BLaER1 treated with 17β-estradiol and CSF1 and Interleukin-3, amounts not matched to agents 10 nM and 100 nM (cell line): ENCODE measurements around the gene USP17L27.
"Not testable (repeated sequence)": the region's sequence is repeated elsewhere in the genome, so short reads cannot be mapped to it uniquely, and the experiment has no call there.

Source experiments
- H3K27ac ChIP-seq, 11 experiments: shearing (Covaris generic); formaldehyde crosslinking; 2 replicates each; pipeline ENCODE4 v1.8.1; 2022
- H3K27me3 ChIP-seq, 11 experiments: shearing (Covaris generic); formaldehyde crosslinking; 2 replicates each; pipeline ENCODE4 v1.8.1; 2022
- H3K36me3 ChIP-seq, 11 experiments: shearing (Covaris generic); formaldehyde crosslinking; 2 replicates each; pipeline ENCODE4 v1.8.1; 2022
- H3K4me1 ChIP-seq, 10 experiments: shearing (Covaris generic); formaldehyde crosslinking; 2 replicates each; pipeline ENCODE4 v1.8.1; 2022
- H3K4me2 ChIP-seq, 11 experiments: shearing (Covaris generic); formaldehyde crosslinking; 2 replicates each; pipeline ENCODE4 v1.8.1; 2022
- H3K4me3 ChIP-seq, 10 experiments: shearing (Covaris generic); formaldehyde crosslinking; 2 replicates each; pipeline ENCODE4 v1.8.1; 2022
- H3K9ac ChIP-seq, 11 experiments: shearing (Covaris generic); formaldehyde crosslinking; 2 replicates each; pipeline ENCODE4 v1.8.1; 2022
- H3K9me3 ChIP-seq, 11 experiments: shearing (Covaris generic); formaldehyde crosslinking; replicated peaks in 1 of 11; 2 replicates each; pipeline ENCODE4 v1.8.1; 2022
- H4K20me1 ChIP-seq, 11 experiments: shearing (Covaris generic); formaldehyde crosslinking; 2 replicates each; pipeline ENCODE4 v1.8.1; 2022

The USP17L27 gene

GRCh38 chr4:9343848-9344247, at the start of gene USP17L27:
USP17L27 (plus strand) TSS chr4:9344148; CDS start chr4:9344148, 0 bp downstream.
- not testable (repeated sequence) for H4K20me1 ChIP-seq, H3K4me3 ChIP-seq, H3K9ac ChIP-seq, H3K36me3 ChIP-seq, H3K4me2 ChIP-seq, H3K27me3 ChIP-seq, H3K27ac ChIP-seq, H3K4me1 ChIP-seq, H3K9me3 ChIP-seq

GRCh38 chr4:9324191-9324590, 19.8 kb upstream of the USP17L27 start:
- not testable (repeated sequence) for H3K36me3 ChIP-seq, H3K27ac ChIP-seq, H4K20me1 ChIP-seq, H3K4me1 ChIP-seq, H3K9me3 ChIP-seq, H3K4me3 ChIP-seq, H3K27me3 ChIP-seq, H3K4me2 ChIP-seq, H3K9ac ChIP-seq

DNA sequence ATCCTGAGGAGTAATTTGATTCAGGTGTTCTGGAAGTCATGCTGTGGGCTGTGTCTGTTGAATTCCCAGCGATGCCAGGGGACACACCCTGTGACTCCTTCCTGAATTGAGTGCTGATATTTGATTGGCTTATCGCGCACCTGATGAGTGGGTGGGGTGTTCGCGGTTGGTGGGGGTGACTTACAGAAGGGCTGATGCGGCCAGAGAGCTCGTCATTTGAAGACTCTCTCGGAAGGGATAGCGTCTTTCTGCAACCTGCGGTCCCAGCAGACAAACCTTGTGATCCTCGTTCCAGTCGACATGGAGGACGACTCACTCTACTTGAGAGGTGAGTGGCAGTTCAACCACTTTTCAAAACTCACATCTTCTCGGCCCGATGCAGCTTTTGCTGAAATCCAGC, 19.1 kb upstream of the USP17L27 start, which contains the start of gene USP17L24:
Gene USP17L24 (plus strand): TSS at position 301 of the 400 bp plus-strand sequence. CDS start 0 bp downstream, at position 301.
- H3K27me3 ChIP-seq, H3K9ac ChIP-seq, H3K4me3 ChIP-seq, H3K36me3 ChIP-seq, H3K4me2 ChIP-seq, H3K27ac ChIP-seq, H3K9me3 ChIP-seq, H4K20me1 ChIP-seq, H3K4me1 ChIP-seq: not testable (repeated sequence)

DNA sequence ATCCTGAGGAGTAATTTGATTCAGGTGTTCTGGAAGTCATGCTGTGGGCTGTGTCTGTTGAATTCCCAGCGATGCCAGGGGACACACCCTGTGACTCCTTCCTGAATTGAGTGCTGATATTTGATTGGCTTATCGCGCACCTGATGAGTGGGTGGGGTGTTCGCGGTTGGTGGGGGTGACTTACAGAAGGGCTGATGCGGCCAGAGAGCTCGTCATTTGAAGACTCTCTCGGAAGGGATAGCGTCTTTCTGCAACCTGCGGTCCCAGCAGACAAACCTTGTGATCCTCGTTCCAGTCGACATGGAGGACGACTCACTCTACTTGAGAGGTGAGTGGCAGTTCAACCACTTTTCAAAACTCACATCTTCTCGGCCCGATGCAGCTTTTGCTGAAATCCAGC, 14.3 kb upstream of the USP17L27 start, which contains the start of gene USP17L25:
Gene USP17L25 (plus strand): TSS at position 301 of the 400 bp plus-strand sequence. CDS start 0 bp downstream, at position 301.
- not testable (repeated sequence) for H3K9me3 ChIP-seq, H3K4me1 ChIP-seq, H4K20me1 ChIP-seq, H3K4me3 ChIP-seq, H3K27ac ChIP-seq, H3K27me3 ChIP-seq, H3K4me2 ChIP-seq, H3K36me3 ChIP-seq, H3K9ac ChIP-seq

GRCh38 chr4:9334358-9334757, 9.6 kb upstream of the USP17L27 start, which contains the start of gene USP17L26:
USP17L26 (plus strand) TSS chr4:9334658; CDS start chr4:9334658, 0 bp downstream.
- H3K4me1 ChIP-seq, H4K20me1 ChIP-seq, H3K9me3 ChIP-seq, H3K4me2 ChIP-seq, H3K9ac ChIP-seq, H3K36me3 ChIP-seq, H3K27ac ChIP-seq, H3K27me3 ChIP-seq, H3K4me3 ChIP-seq: not testable (repeated sequence)

DNA sequence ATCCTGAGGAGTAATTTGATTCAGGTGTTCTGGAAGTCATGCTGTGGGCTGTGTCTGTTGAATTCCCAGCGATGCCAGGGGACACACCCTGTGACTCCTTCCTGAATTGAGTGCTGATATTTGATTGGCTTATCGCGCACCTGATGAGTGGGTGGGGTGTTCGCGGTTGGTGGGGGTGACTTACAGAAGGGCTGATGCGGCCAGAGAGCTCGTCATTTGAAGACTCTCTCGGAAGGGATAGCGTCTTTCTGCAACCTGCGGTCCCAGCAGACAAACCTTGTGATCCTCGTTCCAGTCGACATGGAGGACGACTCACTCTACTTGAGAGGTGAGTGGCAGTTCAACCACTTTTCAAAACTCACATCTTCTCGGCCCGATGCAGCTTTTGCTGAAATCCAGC, 4.8 kb upstream of the USP17L27 start, which contains the start of gene USP17L5:
Gene USP17L5 (plus strand): TSS at position 301 of the 400 bp plus-strand sequence. CDS start 0 bp downstream, at position 301.
- not testable (repeated sequence) for H3K36me3 ChIP-seq, H4K20me1 ChIP-seq, H3K4me3 ChIP-seq

DNA sequence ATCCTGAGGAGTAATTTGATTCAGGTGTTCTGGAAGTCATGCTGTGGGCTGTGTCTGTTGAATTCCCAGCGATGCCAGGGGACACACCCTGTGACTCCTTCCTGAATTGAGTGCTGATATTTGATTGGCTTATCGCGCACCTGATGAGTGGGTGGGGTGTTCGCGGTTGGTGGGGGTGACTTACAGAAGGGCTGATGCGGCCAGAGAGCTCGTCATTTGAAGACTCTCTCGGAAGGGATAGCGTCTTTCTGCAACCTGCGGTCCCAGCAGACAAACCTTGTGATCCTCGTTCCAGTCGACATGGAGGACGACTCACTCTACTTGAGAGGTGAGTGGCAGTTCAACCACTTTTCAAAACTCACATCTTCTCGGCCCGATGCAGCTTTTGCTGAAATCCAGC, 4.6 kb downstream of the USP17L27 start, which contains the start of gene USP17L28:
Gene USP17L28 (plus strand): TSS at position 301 of the 400 bp plus-strand sequence. CDS start 0 bp downstream, at position 301.
- not testable (repeated sequence) for H3K9me3 ChIP-seq, H4K20me1 ChIP-seq, H3K27me3 ChIP-seq, H3K36me3 ChIP-seq, H3K4me2 ChIP-seq, H3K4me1 ChIP-seq, H3K27ac ChIP-seq, H3K9ac ChIP-seq, H3K4me3 ChIP-seq

More for the DNA sequence above, 4.8 kb upstream of the USP17L27 start, which contains the start of gene USP17L5:
- H3K27me3 ChIP-seq, H3K4me2 ChIP-seq, H3K27ac ChIP-seq, H3K9ac ChIP-seq, H3K4me1 ChIP-seq, H3K9me3 ChIP-seq: not testable (repeated sequence)

DNA sequence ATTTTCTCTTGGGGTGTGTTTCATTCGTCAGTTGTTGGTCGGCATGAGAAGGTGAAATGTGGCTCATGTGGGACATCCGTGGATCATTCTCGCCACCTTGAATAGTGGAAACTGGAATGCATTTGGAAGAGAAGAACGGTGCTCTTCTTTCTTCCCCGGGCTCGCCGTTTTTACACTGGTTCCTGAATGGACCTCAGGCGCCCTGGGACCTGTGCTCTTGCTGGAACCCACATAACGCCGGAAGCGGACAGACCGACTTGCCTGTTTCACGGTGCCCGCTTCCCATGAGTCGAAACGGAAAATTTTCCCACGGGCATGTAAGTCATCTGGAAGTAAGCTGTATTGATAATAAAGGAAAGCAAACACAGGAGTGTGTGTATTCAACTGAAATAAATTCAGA, 6.9 kb downstream of the USP17L27 start:
- H3K4me3 ChIP-seq, H3K4me1 ChIP-seq: not testable (repeated sequence)

DNA sequence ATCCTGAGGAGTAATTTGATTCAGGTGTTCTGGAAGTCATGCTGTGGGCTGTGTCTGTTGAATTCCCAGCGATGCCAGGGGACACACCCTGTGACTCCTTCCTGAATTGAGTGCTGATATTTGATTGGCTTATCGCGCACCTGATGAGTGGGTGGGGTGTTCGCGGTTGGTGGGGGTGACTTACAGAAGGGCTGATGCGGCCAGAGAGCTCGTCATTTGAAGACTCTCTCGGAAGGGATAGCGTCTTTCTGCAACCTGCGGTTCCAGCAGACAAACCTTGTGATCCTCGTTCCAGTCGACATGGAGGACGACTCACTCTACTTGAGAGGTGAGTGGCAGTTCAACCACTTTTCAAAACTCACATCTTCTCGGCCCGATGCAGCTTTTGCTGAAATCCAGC, 9.4 kb downstream of the USP17L27 start, which contains the start of gene USP17L29:
Gene USP17L29 (plus strand): TSS at position 301 of the 400 bp plus-strand sequence. CDS start 0 bp downstream, at position 301.
- H3K9me3 ChIP-seq, H3K4me1 ChIP-seq, H3K4me3 ChIP-seq, H3K9ac ChIP-seq, H4K20me1 ChIP-seq, H3K4me2 ChIP-seq, H3K27me3 ChIP-seq, H3K36me3 ChIP-seq, H3K27ac ChIP-seq: not testable (repeated sequence)

More for the DNA sequence above, 6.9 kb downstream of the USP17L27 start:
- not testable (repeated sequence) for H3K36me3 ChIP-seq, H3K9me3 ChIP-seq, H3K27ac ChIP-seq, H3K27me3 ChIP-seq, H3K9ac ChIP-seq, H3K4me2 ChIP-seq, H4K20me1 ChIP-seq

GRCh38 chr4:9362829-9363228, 18.9 kb downstream of the USP17L27 start, which contains the start of gene USP17L30:
USP17L30 (plus strand) TSS chr4:9363129; CDS start chr4:9363129, 0 bp downstream.
- not testable (repeated sequence) for H3K27ac ChIP-seq, H3K4me3 ChIP-seq, H3K9me3 ChIP-seq, H3K27me3 ChIP-seq, H3K36me3 ChIP-seq, H3K4me2 ChIP-seq, H3K9ac ChIP-seq, H3K4me1 ChIP-seq, H4K20me1 ChIP-seq

- not testable (repeated sequence) for H3K9me3 ChIP-seq, H3K4me1 ChIP-seq, H4K20me1 ChIP-seq, H3K36me3 ChIP-seq, H3K9ac ChIP-seq, H3K4me2 ChIP-seq, H3K4me3 ChIP-seq, H3K27me3 ChIP-seq, H3K27ac ChIP-seq
Measured at GRCh38 chr4:9379881-9380280, 35.9 kb downstream of the USP17L27 start.

DNA sequence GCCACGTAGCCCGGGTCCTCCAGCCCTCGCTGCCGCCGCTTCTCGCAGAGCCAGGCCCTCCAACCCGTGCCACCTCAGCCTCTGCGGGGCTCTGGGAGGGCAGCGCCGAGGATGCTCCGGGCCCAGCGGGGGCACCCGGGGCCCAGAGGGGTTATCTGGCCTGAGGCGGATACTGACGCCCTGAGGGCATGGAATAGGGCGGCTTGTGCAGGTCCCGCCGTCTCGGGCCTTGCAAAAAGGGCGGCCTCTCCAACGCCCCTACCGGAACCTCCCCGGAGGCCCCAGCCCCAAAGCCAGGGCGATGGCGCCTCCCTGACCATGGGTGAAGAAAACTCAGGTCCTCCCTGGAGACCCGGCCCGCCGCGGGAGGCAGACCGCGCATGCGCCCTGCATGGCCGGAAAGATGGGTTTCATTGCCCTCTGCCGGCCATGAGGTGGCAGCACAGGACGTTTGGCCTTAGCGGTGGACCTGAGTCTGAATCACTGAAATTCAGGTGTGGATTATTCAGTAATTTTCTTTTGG, 37.1 kb downstream of the USP17L27 start:
- not testable (repeated sequence) for H4K20me1 ChIP-seq, H3K4me1 ChIP-seq, H3K4me3 ChIP-seq, H3K9ac ChIP-seq, H3K36me3 ChIP-seq, H3K9me3 ChIP-seq, H3K27me3 ChIP-seq, H3K4me2 ChIP-seq, H3K27ac ChIP-seq
